Parathyroid adenoma (tissue), 2 donors: ENCODE results near the gene REV1.

Source experiments
- H2AFZ ChIP-seq: fragments of 300-600 bp; sonication (generic); one replicate; pipeline ENCODE4 v1.7.0; 2017; ENCODE audit warnings: antibody characterized with exemption, mild to moderate bottlenecking
- H3K27ac ChIP-seq: fragments of 300-600 bp; sonication (generic); one replicate; pipeline ENCODE4 v1.7.0; 2017
- H3K27me3 ChIP-seq: fragments of 300-600 bp; sonication (generic); one replicate; pipeline ENCODE4 v1.7.0; 2017; ENCODE audit warnings: low read length; ENCODE audit not compliant: control insufficient read depth, insufficient read depth
- H3K36me3 ChIP-seq: fragments of 300-600 bp; sonication (generic); one replicate; pipeline ENCODE4 v1.7.0; 2017; ENCODE audit warnings: low read length; ENCODE audit not compliant: control insufficient read depth, insufficient read depth
- H3K4me1 ChIP-seq: fragments of 300-600 bp; sonication (generic); one replicate; pipeline ENCODE4 v1.7.0; 2017; ENCODE audit warnings: control low read depth
- H3K4me2 ChIP-seq: fragments of 300-600 bp; sonication (generic); one replicate; pipeline ENCODE4 v1.7.0; 2017; ENCODE audit warnings: low read length
- H3K4me3 ChIP-seq: fragments of 300-600 bp; sonication (generic); one replicate; pipeline ENCODE4 v1.7.0; 2017; ENCODE audit warnings: low read depth, low read length
- H3K79me2 ChIP-seq: fragments of 300-600 bp; sonication (generic); one replicate; pipeline ENCODE4 v1.7.0; 2017; ENCODE audit warnings: control low read depth
- H3K9ac ChIP-seq: fragments of 300-600 bp; sonication (generic); one replicate; pipeline ENCODE4 v1.7.0; 2017; ENCODE audit warnings: mild to moderate bottlenecking
- H3K9me3 ChIP-seq: fragments of 300-600 bp; sonication (generic); one replicate; pipeline ENCODE4 v1.7.0; 2017; ENCODE audit warnings: low read length; ENCODE audit not compliant: control insufficient read depth
- TF ChIP-seq, protein P1 (sequence below): fragments of 300-600 bp; sonication (generic); IDR thresholded peaks from one replicate; pipeline ENCODE4 v1.7.0; 2017; ENCODE audit warnings: antibody characterized with exemption, mild to moderate bottlenecking
- donor health status: primary hyperparathyroidism.

REV1 gene

DNA sequence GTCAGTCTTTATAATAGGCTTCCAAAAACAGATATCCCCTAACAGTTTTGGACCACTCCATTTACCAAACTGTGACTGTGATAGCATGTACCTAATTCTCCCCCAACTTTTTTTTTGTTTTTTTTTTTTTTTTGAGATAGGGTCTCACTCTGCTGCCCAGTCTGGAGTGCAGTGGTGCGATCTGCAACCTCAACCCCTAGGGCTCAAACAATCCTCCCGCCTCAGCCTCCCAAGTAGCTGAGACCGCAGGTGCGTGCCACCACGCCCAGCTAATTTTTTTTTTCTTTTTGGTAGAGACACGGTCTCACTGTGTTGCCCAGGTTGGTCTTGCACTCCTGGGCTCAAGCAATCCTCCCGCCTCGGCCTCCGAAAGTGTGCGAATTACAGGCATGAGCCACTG lies 52.9 kb downstream of the REV1 start:
- Histone ChIP-seq H3K4me1 (no peaks in the 10 kb centered on the region), H3K79me2 (no peaks in the 10 kb centered on the region), H3K27ac (no peak overlapping the region), H3K9me3 (no peaks in the 10 kb centered on the region), H3K36me3 (no peaks in the 10 kb centered on the region), H3K9ac (no peak overlapping the region), H3K4me2 (no peak overlapping the region), H2AFZ (no peak overlapping the region), H3K4me3 (no peak overlapping the region), H3K27me3 (no peaks in the 10 kb centered on the region)
- TF ChIP-seq, protein P1, sequence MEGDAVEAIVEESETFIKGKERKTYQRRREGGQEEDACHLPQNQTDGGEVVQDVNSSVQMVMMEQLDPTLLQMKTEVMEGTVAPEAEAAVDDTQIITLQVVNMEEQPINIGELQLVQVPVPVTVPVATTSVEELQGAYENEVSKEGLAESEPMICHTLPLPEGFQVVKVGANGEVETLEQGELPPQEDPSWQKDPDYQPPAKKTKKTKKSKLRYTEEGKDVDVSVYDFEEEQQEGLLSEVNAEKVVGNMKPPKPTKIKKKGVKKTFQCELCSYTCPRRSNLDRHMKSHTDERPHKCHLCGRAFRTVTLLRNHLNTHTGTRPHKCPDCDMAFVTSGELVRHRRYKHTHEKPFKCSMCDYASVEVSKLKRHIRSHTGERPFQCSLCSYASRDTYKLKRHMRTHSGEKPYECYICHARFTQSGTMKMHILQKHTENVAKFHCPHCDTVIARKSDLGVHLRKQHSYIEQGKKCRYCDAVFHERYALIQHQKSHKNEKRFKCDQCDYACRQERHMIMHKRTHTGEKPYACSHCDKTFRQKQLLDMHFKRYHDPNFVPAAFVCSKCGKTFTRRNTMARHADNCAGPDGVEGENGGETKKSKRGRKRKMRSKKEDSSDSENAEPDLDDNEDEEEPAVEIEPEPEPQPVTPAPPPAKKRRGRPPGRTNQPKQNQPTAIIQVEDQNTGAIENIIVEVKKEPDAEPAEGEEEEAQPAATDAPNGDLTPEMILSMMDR: no peak

DNA sequence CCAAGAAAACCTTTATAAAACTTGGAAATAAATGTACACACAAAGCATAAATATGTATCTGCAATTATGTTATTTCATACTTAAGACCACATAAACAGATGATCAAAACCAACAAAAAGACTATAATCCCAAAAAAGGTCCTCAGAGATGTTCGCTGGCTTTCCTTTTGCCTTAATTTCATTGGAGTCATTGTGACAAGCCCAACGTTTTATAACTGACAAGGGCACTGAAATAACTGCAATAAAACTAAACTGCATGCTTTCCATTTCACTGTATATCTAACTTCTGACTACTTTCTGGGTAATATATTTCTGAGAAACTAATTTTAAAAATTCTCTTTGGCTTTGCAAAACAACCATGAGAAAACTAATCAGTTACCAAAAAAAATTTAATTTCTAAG lies 56.5 kb downstream of the REV1 start:
- no peaks in the 10 kb centered on the region for H3K9me3 ChIP-seq
- no peak overlapping the region for H3K4me2 ChIP-seq
- H3K27me3 ChIP-seq: no peaks in the 10 kb centered on the region
- no peak overlapping the region for H3K27ac ChIP-seq
- no peaks in the 10 kb centered on the region for H3K36me3 ChIP-seq
- H3K79me2 ChIP-seq: no peaks in the 10 kb centered on the region
- H3K9ac ChIP-seq: no peak overlapping the region
- no peak overlapping the region for H2AFZ ChIP-seq
- TF ChIP-seq, protein P1: no peak
- peaks cover 4% of the 10 kb centered on the region for H3K4me1 ChIP-seq
- H3K4me3 ChIP-seq: no peak overlapping the region

DNA sequence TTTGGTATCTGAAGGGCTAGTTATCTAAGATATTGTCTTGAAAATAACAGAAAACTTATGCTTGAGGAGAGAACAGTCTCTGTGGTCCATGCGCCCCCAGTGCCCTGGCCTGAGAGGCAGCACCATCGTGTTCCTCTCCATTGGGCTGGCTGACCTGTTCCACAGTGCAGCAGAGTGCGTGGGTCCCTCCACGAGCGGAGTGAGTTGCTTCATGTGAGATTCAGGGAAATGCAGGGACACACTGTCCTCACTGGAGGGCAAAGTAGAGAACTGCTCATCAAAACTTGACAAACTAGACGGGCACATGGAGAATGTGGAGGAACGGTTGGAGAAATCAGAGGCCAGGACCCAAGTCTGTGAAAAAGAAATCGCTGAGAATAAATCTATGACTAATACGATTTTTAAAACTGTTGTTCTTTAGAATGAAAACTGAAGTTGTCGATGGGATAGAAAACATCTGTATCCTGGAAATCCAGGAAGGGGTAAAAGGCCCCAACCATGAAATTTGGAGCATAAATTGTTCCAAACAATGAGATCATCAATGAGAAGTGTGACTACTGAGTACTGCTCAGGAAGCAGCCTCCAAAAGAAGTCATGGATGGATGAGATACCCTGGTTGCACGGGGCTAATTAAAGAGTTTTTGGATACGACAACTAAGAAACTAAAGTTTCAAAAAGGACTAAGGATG lies 58.1 kb downstream of the REV1 start:
- Histone ChIP-seq H3K27me3 (no peaks in the 10 kb centered on the region), H3K4me3 (no peak overlapping the region), H3K4me1 (peaks cover 4% of the 10 kb centered on the region), H2AFZ (no peak overlapping the region), H3K4me2 (no peak overlapping the region), H3K79me2 (no peaks in the 10 kb centered on the region), H3K27ac (no peak overlapping the region), H3K36me3 (no peaks in the 10 kb centered on the region), H3K9me3 (no peaks in the 10 kb centered on the region), H3K9ac (no peak overlapping the region)
- TF ChIP-seq, protein P1: no peak

DNA sequence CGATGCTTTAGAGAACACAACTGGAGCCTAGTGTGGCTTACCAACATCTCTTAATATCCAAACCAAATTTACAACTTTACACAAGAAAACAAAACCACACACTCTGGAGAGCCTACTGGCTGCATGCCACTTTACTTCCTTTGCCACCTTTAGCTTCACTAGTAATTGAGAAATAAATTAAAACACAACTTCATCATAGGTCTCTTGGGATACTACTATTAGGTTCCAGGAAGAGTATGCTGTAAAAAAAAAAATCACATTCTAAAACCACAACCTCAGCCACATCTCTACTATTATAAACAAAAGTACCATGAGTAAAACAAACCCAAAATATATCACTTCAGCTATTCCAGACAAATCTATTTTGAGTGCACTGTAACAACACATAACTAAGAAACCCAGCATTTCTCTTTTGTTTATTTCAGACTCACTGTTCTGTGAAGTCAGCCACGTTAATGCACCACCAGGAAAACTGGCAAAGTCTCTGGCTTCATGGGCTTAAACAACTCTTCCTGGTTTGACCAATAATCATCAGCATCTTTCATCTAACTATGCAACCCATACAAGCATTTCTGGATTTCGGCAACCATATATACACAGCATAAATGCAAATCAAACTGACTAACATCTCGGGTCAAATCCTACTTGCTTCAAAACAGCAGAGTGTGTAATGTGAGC lies 59.1 kb downstream of the REV1 start:
- H3K27ac ChIP-seq: no peak overlapping the region
- no peaks in the 10 kb centered on the region for H3K9me3 ChIP-seq
- H3K4me2 ChIP-seq: no peak overlapping the region
- H2AFZ ChIP-seq: no peak overlapping the region
- H3K4me1 ChIP-seq: peaks cover 4% of the 10 kb centered on the region
- no peak overlapping the region for H3K4me3 ChIP-seq
- H3K9ac ChIP-seq: no peak overlapping the region
- TF ChIP-seq, protein P1: no peak
- no peaks in the 10 kb centered on the region for H3K27me3 ChIP-seq
- no peaks in the 10 kb centered on the region for H3K79me2 ChIP-seq
- no peaks in the 10 kb centered on the region for H3K36me3 ChIP-seq

DNA sequence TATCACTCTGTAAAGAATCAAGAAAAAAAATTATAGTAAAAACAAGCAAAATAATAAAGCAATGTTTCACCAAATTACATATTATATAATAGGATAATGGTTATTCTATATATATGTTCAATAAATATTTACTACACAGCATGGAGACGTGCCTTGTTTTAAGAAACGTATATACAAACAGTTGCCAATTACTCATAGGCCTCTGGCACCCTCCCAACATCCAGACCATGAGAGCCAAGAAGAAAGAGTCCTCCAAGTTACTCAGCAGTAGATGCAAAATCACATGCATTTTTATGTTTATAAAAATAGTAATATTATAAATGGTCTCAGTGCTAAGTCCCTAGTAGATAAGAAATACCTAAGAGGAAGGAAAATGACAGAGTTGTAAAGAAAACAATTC lies 64.8 kb downstream of the REV1 start:
- Histone ChIP-seq H2AFZ (no peak overlapping the region), H3K27ac (no peak overlapping the region), H3K4me3 (no peak overlapping the region), H3K79me2 (peaks cover 3% of the 10 kb centered on the region), H3K27me3 (no peaks in the 10 kb centered on the region), H3K9ac (no peak overlapping the region), H3K9me3 (no peaks in the 10 kb centered on the region), H3K36me3 (no peaks in the 10 kb centered on the region), H3K4me1 (no peaks in the 10 kb centered on the region), H3K4me2 (no peak overlapping the region)
- TF ChIP-seq, protein P1: no peak
